Activated naive CD8-positive, alpha-beta T cell treated with anti-CD3 and anti-CD28 coated beads for 36 hours (primary cell): ENCODE measurements around the gene MKNK2. TPM values are rescaled to one million over a fixed set of nuclear protein-coding genes. Genes with fewer than 3 reads are reported as not detected.
"Not testable (repeated sequence)": the region's sequence is repeated elsewhere in the genome, so short reads cannot be mapped to it uniquely, and the experiment has no call there.

Source experiments
- DNase-seq: peaks from one replicate; pipeline ENCODE4 v3.0.0; 2021
- H3K27ac Mint-ChIP-seq: one replicate; pipeline ENCODE4 v1.8.0; 2022; ENCODE audit warnings: mild to moderate bottlenecking, moderate library complexity, mixed read lengths
- H3K27me3 Mint-ChIP-seq: one replicate; pipeline ENCODE4 v1.8.0; 2022; ENCODE audit warnings: mild to moderate bottlenecking, mixed read lengths
- H3K36me3 Mint-ChIP-seq: one replicate; pipeline ENCODE4 v1.8.0; 2021; ENCODE audit warnings: mild to moderate bottlenecking, mixed read lengths
- H3K4me1 Mint-ChIP-seq: one replicate; pipeline ENCODE4 v1.8.0; 2021; ENCODE audit warnings: mixed read lengths
- H3K4me3 Mint-ChIP-seq: one replicate; pipeline ENCODE4 v1.8.0; 2022; ENCODE audit warnings: mild to moderate bottlenecking, moderate library complexity, mixed read lengths
- H3K9me3 Mint-ChIP-seq: one replicate; pipeline ENCODE4 v1.8.0; 2022; ENCODE audit warnings: mixed read lengths
- total RNA-seq, 2 experiments: library from RNA; stranded (reverse); gene quantifications; one replicate each; pipeline ENCODE4 v1.2.3, GENCODE V29; 2021

Gene MKNK2
- total RNA-seq, 2 experiments from 2014 or later: 230 to 232 TPM

- H3K27me3 Mint-ChIP-seq, H3K9me3 Mint-ChIP-seq: not testable (repeated sequence)
- Mint-ChIP-seq H3K27ac (peak overlapping the region; percentile 87), H3K36me3 (peaks cover 62% of the 10 kb centered on the region), H3K4me1 (peaks cover 57% of the 10 kb centered on the region), H3K4me3 (peak overlapping the region; percentile 58)
- DNase-seq: peak; percentile 52
Measured at GRCh38 chr19:2086695-2087620, 35.9 kb upstream of the MKNK2 start.

GRCh38 chr19:2084993-2085720 is 34.1 kb upstream of the MKNK2 start:
- H3K27ac Mint-ChIP-seq: peak overlapping the region; percentile 99
- DNase-seq: peak; percentile 93
- H3K4me3 Mint-ChIP-seq: peak overlapping the region; percentile 95
- peaks cover 60% of the 10 kb centered on the region for H3K4me1 Mint-ChIP-seq
- no peaks in the 10 kb centered on the region for H3K9me3 Mint-ChIP-seq
- H3K27me3 Mint-ChIP-seq: no peaks in the 10 kb centered on the region
- peaks cover 73% of the 10 kb centered on the region for H3K36me3 Mint-ChIP-seq

GRCh38 chr19:2083174-2083854 is 32.3 kb upstream of the MKNK2 start:
- peaks cover 73% of the 10 kb centered on the region for H3K36me3 Mint-ChIP-seq
- peak overlapping the region; percentile 95 for H3K4me3 Mint-ChIP-seq
- peak; percentile 65 for DNase-seq
- peak overlapping the region; percentile 99 for H3K27ac Mint-ChIP-seq
- H3K27me3 Mint-ChIP-seq: no peaks in the 10 kb centered on the region
- peaks cover 51% of the 10 kb centered on the region for H3K4me1 Mint-ChIP-seq
- H3K9me3 Mint-ChIP-seq: no peaks in the 10 kb centered on the region

- Mint-ChIP-seq H3K4me3 (peak overlapping the region; percentile 95), H3K27me3 (no peaks in the 10 kb centered on the region), H3K9me3 (no peaks in the 10 kb centered on the region), H3K4me1 (peaks cover 39% of the 10 kb centered on the region), H3K36me3 (peaks cover 69% of the 10 kb centered on the region), H3K27ac (peak overlapping the region; percentile 99)
- peak; percentile 64 for DNase-seq
Measured at GRCh38 chr19:2081873-2082810, 31.1 kb upstream of the MKNK2 start.

DNA sequence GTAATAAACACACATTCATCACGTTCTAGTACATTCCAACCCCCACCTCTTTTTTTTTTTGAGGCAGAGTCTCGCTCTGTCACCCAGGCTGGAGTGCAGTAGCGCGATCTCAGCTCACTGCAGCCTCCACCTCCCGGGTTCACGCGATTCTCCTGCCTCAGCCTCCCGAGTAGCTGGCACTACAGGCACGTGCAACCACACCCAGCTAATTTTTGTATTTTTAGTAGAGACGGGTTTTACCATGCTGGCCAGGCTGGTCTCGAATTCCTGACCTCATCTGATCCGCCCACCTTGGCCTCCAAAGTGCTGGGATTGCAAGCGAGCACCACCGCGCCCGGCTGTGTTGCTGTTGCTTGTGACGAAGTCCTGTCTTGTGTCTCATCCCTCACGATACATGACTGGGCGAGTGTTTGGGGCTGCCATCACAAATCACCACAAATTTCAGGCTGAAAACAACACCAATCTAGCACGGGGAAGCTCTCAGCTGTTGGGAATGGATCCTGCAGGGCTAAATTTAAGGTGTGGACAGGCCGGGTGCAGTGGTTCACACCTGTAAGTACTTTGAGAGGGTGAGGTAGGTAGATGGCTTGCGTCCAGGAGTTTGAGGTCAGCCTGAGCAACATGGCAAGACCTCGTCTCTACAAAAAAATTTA is 29.4 kb upstream of the MKNK2 start:
- Mint-ChIP-seq H3K4me1 (peaks cover 26% of the 10 kb centered on the region), H3K9me3 (no peaks in the 10 kb centered on the region), H3K36me3 (peaks cover 71% of the 10 kb centered on the region), H3K27ac (peak overlapping the region; percentile 99), H3K27me3 (no peaks in the 10 kb centered on the region), H3K4me3 (peak overlapping the region; percentile 95)
- DNase-seq: no peak

GRCh38 chr19:2079865-2080301 is 28.8 kb upstream of the MKNK2 start:
- DNase-seq: no peak
- peaks cover 24% of the 10 kb centered on the region for H3K4me1 Mint-ChIP-seq
- H3K36me3 Mint-ChIP-seq: peaks cover 66% of the 10 kb centered on the region
- peak overlapping the region; percentile 99 for H3K27ac Mint-ChIP-seq
- H3K27me3 Mint-ChIP-seq: no peaks in the 10 kb centered on the region
- H3K9me3 Mint-ChIP-seq: no peaks in the 10 kb centered on the region
- H3K4me3 Mint-ChIP-seq: peak overlapping the region; percentile 95

- H3K36me3 Mint-ChIP-seq: peaks cover 61% of the 10 kb centered on the region
- H3K27me3 Mint-ChIP-seq: no peaks in the 10 kb centered on the region
- no peaks in the 10 kb centered on the region for H3K9me3 Mint-ChIP-seq
- peaks cover 25% of the 10 kb centered on the region for H3K4me1 Mint-ChIP-seq
- peak overlapping the region; percentile 95 for H3K4me3 Mint-ChIP-seq
- peak overlapping the region; percentile 99 for H3K27ac Mint-ChIP-seq
- DNase-seq: no peak
Measured at GRCh38 chr19:2079076-2079864, 28.2 kb upstream of the MKNK2 start.

- Mint-ChIP-seq H3K36me3 (peaks cover 52% of the 10 kb centered on the region), H3K27me3 (no peaks in the 10 kb centered on the region), H3K27ac (peak overlapping the region; percentile 99), H3K9me3 (no peaks in the 10 kb centered on the region), H3K4me1 (peaks cover 26% of the 10 kb centered on the region), H3K4me3 (no peak overlapping the region)
- DNase-seq: no peak
Measured at GRCh38 chr19:2077833-2078619, 27.0 kb upstream of the MKNK2 start.

DNA sequence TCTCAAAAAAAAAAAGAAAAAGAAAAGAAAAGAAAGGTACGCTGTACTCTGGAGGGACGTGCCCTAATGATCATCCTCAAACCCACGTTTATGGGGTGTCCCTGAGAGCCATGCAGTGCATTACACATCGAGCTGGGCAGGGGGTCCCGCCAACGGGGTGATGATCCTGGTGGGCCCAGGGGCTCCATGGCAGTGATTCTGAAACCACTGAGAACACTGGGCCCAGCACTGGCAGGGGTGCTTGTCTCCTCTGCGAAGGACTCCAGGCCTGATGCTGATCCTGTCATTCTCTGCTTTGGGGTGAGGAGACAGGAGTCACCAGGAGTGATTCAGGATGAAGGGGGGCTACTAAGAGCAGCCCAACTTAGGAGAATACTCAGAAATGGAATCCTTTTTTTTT is 26.4 kb upstream of the MKNK2 start:
- Mint-ChIP-seq H3K9me3 (no peaks in the 10 kb centered on the region), H3K4me1 (peaks cover 24% of the 10 kb centered on the region), H3K27ac (peak overlapping the region; percentile 8), H3K4me3 (no peak overlapping the region), H3K36me3 (peaks cover 50% of the 10 kb centered on the region), H3K27me3 (no peaks in the 10 kb centered on the region)
- DNase-seq: no peak

DNA sequence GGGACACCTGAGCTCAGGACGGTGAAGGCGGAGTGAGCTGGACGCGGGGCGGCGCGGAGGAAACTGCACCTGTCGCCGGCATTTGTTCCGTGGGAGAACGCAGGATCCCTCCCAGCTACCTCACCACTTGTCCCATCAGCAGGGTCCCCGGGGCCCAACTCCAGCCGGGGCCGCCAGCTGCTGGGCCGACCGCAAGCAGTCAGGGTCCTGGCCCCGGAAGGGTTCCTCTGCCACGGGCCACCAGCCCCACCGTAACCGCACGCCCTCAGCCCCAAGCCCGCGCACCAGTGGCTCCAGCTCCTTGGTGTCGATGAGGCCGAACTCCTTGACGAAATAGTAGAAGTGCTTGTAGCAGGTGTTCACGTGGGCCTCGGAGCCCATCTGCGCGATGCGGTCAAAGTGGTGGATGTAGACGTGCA is 25.5 kb upstream of the MKNK2 start:
- no peaks in the 10 kb centered on the region for H3K27me3 Mint-ChIP-seq
- no peak overlapping the region for H3K27ac Mint-ChIP-seq
- H3K4me3 Mint-ChIP-seq: no peak overlapping the region
- no peaks in the 10 kb centered on the region for H3K9me3 Mint-ChIP-seq
- peaks cover 45% of the 10 kb centered on the region for H3K36me3 Mint-ChIP-seq
- DNase-seq: no peak
- peaks cover 22% of the 10 kb centered on the region for H3K4me1 Mint-ChIP-seq

- Mint-ChIP-seq H3K27me3 (no peaks in the 10 kb centered on the region), H3K36me3 (peaks cover 32% of the 10 kb centered on the region), H3K4me1 (peaks cover 13% of the 10 kb centered on the region), H3K27ac (peak overlapping the region; percentile 16), H3K4me3 (no peak overlapping the region), H3K9me3 (no peaks in the 10 kb centered on the region)
- no peak for DNase-seq
Measured at GRCh38 chr19:2072757-2073551, 21.9 kb upstream of the MKNK2 start.
